Pons (tissue), 1 donor: ENCODE results near the gene ZNF511.
"Not testable (repeated sequence)": the region's sequence is repeated elsewhere in the genome, so short reads cannot be mapped to it uniquely, and the experiment has no call there.

Experiments
- DNase-seq: peaks from one replicate; pipeline ENCODE4 v3.0.0-alpha.2; 2016; ENCODE audit warnings: low spot score

ZNF511 gene

DNA sequence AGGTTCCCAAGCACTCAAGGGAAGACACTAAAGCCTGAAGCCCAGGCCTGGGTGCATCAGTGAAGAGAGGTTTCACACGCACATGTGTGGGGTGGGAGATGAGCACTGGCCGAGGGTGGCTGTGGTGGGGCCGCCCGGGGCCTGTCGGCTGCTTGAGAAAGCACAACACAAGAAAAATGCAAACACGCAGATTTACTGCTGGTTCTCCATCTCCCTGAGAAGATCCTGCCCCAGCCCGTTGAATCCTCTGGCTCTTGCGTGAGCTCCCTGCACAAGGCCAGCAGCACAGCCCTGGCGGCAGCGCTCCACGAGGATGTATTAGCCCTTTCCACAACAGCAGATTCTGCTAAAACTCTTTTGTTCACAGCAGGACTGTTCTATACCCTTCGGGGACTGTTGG lies 6.2 kb downstream of the ZNF511 start:
- no peak for DNase-seq

DNA sequence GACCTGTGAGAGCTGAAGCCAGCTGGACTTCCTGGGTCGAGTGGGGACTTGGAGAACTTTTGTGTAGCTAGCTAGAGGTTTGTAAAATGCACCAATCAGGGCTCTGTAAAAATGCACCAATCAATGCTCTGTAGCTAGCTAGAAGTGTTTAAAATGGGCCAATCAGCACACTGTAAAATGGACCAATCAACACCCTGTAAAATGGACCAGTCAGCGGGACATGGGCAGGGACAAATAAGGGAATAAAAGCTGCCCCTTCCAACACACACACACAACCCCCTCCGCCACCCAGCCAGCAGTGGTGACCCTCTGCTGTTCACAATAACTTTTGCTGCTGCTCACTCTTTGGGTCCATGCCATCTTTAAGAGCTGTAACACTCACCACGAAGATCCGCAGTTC lies 7.1 kb downstream of the ZNF511 start:
- no peak for DNase-seq

DNA sequence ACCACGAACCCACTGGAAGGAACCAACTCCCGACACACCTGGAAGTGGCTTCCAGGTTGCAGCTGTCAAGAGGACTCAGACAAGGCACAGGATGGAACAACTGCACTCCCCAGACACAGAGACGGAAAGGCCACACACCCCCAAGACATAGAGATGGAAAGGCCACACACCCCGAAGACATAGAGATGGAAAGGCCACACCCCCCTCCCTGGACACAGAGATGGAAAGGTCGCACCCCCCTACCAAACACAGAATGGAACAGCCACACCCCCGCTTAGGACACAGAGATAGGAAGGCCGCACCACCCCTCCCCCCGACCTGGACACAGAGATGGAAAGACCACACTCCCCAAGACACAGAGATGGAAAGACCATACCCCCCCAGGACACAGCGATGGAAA lies 7.6 kb downstream of the ZNF511 start:
- DNase-seq: no peak

DNA sequence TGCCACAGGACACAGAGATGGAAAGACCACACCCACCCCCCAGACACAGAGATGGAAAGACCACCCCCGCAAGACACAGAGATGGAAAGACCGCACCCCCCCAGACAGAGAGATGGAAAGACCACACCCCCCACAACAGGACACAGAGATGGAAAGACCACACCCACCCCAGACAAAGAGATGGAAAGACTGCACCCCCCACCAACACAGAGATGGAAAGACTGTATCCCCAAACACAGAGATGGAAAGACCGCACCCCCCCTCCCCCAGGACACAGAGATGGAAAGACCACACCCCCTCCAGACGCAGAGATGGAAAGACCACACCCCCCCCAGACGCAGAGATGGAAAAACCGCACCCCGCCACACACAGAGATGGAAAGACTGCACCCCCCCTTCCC lies 8.0 kb downstream of the ZNF511 start:
- DNase-seq: no peak

DNA sequence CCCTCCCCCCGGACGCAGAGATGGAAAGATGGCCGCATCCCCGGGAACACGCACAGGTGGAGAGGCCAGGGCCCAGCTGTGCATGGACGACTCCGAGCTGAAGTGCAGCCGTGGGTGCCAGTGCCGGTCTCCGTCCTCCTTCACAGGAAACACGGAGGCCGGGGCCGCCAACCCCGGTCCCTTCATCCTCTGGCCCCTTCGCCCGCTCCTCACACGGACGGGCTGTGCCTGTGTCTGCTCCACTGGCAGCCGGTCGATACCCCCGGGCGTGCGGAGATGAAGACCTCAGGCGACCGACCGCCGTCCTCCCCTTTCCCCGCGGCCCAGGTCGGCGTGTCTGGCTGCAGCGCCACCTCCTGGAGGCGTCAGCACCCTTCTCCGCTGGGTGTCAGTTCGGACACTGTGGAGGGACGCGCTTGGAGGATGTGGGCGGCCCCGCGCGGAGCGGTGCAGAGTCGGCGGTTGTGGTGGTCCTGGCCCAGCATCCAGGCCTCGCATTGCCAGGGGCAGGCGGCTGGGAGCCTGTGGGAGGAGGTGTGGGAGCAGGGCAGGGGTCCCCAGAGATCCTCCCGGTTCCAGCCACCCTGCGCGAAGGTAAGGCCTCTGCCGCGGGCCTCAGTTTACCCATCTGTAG lies 9.9 kb downstream of the ZNF511 start:
- no peak for DNase-seq

DNA sequence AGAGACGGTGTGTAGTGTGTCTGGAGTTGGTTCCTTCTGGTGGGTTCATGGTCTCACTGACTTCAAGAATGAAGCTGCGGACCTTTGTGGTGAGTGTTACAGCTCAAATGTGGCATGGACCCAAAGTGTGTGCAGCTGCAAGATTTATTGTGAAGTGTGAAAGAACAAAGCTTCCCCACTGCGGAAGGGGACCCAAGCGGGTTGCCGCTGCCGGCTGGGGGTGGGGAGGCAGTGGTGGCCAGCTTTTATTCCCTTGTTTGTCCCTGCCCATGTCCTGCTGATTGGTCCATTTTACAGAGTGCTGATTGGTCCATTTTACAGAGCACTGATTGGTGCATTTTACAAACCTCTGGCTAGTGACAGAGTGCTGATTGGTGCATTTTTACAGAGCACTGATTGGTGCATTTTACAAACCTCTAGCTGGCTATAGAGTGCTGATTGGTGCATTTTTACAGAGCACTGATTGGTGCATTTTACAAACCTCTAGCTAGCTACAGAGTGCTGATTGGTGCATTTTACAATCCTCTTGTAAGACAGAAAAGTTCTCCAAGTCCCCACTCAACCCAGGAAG lies 12.2 kb downstream of the ZNF511 start:
- not testable (repeated sequence) for DNase-seq

DNA sequence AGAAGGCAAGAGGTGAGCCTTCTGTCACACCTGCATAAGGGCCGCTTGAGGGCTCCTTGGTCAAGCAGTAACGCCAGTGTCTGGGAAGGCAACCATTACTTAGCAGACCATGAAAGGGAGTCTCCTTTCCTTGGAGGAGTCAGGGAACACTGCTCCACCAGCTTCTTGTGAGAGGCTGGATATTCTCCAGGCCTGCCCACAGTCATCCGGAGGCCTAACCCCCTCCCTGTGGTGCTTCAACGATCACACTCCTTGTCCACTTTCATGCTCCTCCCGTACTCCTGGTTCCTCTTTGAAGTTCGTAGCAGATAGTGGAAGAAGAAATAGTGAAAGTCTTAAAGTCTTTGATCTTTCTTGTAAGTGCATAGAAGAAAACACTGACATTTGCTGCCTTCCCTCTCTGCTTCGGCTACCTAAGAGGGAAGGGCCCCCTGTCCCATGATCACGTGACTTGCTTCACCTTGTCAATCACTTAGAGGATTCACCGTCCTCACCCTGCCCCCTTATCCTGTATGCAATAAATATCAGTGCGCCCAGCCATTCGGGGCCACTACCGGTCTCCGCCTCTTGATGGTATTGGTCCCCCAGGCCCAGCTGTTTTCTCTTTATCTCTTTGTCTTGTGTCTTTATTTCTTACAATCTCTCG lies 13.5 kb downstream of the ZNF511 start:
- not testable (repeated sequence) for DNase-seq

DNA sequence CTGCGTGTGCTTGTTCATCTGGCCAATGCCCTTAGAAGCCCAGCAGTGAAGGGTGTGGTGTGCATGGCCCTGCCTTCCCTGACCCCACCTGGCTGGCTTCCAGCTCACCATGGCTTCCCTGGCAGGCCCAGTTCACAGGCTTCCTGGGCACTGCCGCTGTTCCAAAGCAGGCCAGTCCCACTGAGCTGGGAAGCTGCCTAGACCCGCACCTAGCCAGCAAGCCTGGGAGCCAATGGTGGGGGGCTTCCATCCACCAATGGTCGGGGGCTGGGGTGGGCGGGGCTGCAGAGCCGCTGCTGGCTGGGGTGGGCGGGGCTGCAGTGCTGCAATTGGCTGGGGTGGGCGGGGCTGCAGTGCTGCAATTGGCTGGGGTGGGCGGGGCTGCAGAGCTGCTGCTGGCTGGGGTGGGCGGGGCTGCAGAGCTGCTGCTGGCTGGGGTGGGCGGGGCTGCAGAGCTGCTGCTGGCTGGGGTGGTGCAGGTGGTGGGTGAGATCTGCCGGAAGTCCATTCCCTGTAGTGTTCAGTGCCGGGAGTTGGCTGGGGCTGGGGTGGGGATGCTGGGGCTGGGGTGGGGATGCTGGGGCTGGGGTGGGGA lies 15.6 kb downstream of the ZNF511 start:
- no peak for DNase-seq

DNA sequence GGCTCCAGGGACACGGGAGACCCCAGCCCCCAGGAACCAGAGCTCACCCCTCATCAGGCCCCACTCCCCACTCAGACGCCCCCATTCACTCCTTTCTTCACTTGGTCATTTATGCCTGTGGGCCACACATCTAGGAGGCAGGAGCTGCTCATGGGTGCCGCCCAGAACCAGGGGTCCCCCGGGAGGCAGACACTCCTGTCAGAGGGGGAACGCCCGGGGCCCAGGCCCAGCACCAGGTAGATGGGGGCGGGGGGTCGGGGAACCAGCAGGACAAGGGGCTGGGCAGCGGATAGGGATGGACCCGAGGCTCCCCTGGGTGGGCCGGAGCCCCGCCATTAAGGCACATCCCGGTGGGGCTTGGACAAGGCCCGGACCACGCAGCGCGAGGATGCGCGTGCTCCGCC lies 16.1 kb downstream of the ZNF511 start:
- DNase-seq: no peak

DNA sequence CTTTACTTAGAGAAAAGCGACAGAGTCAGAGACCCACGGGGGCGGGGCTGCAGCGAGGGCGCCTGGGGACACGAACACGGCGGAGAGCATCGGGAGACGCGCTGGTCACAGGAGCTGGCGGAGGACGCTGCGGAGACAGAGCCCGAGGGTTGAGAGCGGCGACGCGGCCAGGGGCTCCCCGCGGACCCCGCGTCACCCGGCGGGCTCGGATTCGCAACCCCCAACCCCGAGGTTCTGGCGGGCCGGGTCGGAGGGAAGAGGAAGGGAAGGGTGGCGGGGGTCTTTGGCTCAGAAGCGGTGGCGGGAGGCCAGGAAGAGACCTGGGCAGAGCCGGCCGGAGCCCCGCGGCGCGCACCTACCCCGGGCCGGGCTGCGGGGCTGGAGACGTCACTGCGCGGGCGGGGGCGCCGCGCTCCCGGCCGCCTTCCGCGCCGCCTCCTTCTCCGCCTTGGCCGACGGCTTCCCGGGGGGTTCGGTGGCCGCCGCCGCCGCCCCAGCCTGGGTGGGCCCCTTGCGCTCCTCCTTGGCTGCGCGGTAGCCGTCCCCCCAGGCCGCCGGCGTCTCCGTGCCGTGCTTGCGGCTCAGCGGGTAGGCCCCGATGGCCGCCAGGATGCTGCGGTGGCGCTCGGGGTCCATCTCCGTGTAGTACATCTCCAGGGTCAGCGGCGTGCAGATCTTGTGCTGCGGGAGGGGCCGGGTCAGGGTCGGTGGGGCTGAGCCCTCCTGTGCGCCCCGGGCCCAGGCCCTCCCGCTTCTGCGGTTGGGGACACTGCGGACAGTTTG lies 16.9 kb downstream of the ZNF511 start:
- DNase-seq: no peak

DNA sequence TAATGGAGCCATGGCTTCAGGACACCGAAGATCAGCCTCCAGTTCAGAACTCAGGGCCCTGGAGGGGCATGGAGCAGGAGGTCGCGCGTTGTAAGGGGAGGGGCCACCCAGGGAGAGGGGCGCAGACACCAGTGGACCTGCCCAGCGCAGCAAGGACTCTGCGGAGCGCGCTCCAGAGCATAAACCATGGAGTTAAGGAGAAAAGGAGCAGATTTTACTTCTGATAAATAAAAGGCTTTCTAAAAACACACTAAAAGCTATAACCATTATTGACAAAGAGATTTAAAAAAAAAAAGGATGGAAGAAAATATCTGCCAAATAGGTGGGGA lies 17.5 kb downstream of the ZNF511 start:
- DNase-seq: no peak

DNA sequence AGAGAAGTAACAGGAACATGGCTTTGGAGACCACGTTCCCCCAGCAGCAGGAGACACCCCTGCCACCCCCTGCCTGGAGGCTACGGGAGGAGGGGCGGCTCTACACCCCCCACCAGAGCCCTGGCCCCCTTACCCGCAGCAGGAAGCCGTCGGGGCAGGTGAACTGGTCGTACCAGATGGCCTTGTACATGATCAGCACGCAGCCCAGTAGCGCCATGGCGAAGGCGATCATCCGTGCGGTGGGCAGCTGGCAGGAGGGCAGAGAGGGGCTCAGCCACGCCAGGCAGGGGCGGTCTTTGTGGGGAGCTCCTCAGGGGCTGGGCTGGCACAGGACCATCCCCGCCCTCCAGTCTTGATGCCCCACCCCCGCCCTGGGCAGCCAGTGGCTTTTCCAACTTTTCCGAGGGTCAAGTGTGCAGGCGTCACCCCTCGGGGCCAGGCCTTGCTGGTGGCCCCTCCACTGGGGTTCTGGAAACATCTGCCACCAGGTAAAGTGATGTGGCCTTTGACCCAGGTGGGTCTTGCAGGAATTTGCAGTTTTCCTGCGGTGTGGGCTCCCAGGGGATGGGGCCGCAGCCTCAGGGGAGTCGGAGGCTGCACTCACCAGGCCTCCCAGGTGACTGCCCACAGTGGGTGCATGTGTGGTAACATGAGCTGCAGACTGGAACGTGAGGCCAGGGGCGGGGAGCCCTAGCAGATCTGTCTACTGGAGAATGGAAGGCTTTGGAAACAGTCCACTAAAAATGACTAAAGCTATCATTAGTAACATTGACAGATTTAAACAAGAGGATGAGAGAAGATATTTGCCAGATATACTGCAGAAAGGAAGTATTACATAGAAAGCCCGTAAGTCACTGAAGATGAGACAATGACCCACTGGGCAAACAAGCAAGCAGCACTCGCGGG lies 18.3 kb downstream of the ZNF511 start:
- DNase-seq: no peak

DNA sequence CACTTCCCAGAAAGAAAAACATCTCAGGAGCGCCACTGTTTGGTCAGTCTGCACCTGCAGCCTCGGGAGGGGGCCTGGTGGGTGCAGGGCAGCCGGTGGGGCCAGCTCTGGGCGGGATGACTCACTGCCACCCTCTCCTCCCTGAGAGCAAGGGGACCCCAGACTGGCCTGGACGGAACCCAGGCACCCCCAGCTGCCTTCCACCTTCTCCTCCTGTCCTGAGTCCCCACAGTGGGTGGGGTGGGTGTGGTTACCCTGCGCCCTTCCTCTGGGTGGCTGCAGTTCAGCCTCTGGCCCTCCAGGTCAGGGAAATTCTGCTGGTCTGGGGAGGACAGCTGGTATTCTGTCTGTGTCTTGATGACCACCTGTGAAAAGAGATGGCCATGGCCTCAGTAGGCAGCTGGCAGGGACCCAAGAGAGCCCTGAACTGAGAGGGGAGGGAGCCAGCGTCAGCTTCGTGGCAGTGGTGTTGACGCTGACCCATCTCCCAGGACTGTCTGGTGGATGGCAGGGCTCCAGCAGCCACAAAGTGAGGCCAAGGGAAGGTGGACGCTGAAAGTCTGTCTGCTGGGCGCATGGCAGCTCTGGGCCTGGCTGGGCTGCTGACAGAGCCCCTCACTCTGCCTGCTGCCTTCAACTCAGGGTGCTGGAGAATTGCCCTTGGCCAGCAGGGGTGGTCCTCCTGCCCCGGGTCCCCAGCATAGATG lies 19.1 kb downstream of the ZNF511 start:
- no peak for DNase-seq

DNA sequence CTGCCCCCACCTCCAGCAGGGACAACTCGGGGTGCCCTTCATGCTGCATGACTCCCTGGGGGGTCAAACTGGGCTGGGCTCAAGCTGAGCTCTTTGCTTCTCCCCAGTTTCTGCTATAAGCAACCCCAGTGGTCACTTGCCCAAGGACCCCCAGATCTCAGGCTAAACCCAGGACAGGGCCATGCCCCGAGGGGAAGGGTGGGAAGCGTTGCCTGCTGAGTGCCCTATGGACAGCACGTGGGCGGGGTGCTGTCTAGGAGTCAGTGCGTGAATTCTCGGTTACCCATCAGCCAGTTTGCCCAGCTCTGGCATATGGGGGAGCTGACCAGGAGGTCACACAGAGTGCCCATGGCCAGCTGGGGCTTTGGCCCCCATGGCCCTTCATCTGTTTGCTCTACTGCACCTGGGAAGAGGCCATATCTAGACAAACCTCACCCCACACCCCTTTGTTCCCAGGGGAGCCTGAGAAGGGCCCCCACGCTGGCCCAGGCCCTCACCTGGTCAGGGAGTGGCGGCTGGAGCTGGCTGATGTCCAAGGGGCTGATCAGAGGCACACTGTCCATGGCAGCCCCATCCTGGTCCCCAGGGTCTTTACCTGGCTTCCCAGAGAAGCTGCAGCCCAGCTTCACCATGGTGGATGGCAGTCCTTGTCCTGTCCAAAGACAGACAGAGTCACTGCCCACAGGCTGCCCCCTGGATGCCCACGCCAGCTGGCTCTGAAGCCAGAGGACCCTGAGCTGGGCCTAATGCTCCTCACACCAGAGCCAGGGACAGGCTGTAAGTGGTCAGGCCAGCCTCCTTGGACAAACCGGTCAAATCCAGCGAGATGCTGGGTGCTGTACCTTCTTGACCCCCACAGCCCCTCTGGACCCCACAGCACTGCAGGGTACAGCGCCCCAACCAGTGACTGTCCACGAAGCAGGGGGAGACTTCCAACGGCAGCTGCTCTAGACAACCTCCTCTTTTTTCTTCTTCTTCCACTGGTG lies 19.9 kb downstream of the ZNF511 start:
- no peak for DNase-seq

DNA sequence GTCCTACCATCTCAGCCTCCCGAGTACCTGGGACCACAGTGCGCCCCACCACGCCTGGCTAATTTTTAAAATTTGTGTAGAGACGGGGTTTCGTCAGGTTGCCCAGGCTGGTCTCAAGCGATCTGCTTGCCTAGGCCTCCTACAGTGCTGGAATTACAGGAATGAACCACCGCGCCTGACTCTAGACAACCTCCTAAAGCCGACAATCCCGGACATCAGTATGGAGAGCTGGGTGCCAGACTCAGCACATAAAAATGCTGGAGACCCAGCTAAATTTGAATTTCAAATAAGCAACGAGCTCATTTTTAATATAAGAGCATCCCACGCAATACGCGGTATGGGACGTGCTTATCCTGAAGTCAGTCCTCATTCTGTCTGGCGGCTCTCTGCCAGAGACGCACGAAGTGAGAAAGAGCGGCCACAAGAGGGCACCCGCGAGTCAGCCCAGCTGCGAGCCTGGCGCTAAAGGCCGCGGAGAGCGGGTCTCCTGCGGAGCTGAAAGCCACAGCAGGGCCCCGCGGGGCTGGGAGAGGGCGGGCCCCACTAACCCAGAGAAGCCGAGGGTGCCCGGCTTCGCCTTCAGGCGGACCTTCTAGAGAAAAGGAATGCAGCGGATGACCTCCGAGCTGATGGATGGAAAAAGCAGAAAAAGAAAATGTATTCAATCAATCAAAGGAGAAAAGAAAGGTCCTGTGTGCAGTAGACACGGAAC lies 20.9 kb downstream of the ZNF511 start:
- peak; percentile 72 for DNase-seq

DNA sequence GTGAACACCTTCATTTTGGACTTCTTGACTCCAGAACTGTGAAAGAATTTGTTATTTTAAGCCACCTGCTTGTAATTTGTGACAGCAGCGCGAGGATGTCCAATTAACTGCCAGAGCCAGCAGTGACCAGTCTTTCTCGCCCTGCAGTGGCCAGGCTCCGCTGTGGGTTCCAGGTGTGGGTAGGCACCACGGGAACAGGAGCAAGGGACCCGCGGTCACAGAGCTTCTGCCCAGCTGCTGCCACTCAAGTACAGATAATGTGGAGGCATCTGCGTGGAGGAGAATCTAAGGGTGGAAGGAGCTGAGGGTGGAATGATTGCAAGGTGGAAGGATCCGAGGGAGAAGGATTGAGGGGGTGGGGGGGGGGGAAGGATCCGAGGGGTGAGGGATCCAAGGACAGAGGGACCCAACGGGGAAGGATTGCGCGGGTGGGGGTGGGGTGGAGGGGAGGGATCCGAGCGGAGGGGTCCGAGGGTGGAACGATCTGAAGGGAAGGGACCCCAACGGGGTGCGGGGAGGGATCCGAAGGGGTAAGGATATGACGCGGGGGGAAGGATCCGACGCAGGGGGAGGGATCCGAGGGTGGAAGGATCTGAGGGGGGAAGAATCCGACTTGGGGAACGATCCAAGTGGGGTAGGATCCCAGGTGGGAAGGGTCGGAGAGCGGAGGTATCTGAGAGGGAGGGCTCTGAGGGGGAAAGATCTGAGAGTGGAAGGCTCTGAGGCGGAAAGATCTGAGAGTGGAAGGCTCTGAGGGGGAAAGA lies 24.4 kb downstream of the ZNF511 start:
- DNase-seq: no peak

DNA sequence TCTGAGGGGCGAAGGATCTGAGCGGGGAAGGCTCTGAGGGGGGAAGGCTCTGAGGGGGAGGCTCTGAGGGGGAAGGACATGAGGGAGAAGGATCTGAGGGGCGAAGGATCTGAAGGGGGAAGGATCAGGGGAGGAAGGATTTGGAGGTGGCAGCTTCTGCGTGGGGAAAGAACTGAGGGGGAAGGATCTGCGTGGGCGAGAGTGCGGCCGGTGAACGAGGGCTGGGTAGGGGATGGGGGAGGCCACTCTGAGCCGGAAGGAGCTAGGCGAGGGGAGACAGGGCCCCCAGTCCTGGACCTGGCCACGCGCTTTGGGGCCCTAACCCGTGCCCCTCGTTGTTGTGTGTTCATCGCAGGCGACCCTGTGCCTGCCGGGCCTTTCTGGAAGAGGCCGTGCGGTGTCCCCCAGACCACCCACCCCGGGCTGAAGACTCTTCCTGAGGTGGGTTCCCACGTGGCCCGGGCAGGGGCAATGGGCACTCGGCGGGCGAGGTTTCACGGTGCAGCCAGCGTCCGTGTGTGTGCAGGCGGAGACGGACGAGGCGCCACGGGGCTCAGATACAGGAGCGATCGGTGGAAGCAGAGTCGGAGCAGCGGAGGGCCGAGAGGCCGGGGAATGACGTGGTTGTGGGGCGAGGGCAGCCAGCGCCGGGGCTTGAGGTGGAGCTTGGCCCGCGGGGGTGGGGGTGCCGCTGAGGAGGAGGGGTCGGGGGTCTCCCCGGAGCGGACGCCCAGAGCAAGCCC lies 26.0 kb downstream of the ZNF511 start:
- no peak for DNase-seq
